Activated CD4-positive, alpha-beta T cell treated with anti-CD3 and anti-CD28 coated beads, Interleukin-2, amount 10 ng/mL, durations not matched to agents 7 days and 5 days (primary cell): ENCODE measurements around the gene NLRP9. TPM values are rescaled to one million over a fixed set of nuclear protein-coding genes. Genes with fewer than 3 reads are reported as not detected.

ENCODE experiments used
- CTCF ChIA-PET: fragments of 350-600 bp; sonication (Branson Sonifier 250); formaldehyde crosslinking; loops from one replicate; lab custom pipeline; 2021; ENCODE audit warnings: antibody characterized with exemption; lab: Charles Lee
- POLR2A ChIA-PET: fragments of 350-600 bp; sonication (Branson Sonifier 250); formaldehyde crosslinking; loops from one replicate; lab custom pipeline; 2021; ENCODE audit warnings: antibody characterized with exemption; lab: Charles Lee
- DNase-seq: peaks from one replicate; pipeline ENCODE4 v3.0.0-alpha.2; 2020
- H3K27ac Mint-ChIP-seq: one replicate; pipeline ENCODE4 v1.8.0; 2021; ENCODE audit warnings: mild to moderate bottlenecking, moderate library complexity, mixed read lengths
- H3K27me3 Mint-ChIP-seq: one replicate; pipeline ENCODE4 v1.8.0; 2021; ENCODE audit warnings: mixed read lengths
- H3K36me3 Mint-ChIP-seq: one replicate; pipeline ENCODE4 v1.8.0; 2021; ENCODE audit warnings: low read depth, mixed read lengths
- H3K4me1 Mint-ChIP-seq: one replicate; pipeline ENCODE4 v1.8.0; 2021; ENCODE audit warnings: mixed read lengths
- H3K4me3 Mint-ChIP-seq: one replicate; pipeline ENCODE4 v1.8.0; 2021; ENCODE audit warnings: mild to moderate bottlenecking, moderate library complexity, mixed read lengths
- H3K9me3 Mint-ChIP-seq: one replicate; pipeline ENCODE4 v1.8.0; 2021; ENCODE audit warnings: mixed read lengths
- total RNA-seq, 2 experiments: library from RNA; stranded (reverse); gene quantifications; one replicate each; pipeline ENCODE4 v1.2.3, GENCODE V29; 2021

Gene NLRP9
- total RNA-seq, 2 experiments from 2014 or later: not detected

DNA sequence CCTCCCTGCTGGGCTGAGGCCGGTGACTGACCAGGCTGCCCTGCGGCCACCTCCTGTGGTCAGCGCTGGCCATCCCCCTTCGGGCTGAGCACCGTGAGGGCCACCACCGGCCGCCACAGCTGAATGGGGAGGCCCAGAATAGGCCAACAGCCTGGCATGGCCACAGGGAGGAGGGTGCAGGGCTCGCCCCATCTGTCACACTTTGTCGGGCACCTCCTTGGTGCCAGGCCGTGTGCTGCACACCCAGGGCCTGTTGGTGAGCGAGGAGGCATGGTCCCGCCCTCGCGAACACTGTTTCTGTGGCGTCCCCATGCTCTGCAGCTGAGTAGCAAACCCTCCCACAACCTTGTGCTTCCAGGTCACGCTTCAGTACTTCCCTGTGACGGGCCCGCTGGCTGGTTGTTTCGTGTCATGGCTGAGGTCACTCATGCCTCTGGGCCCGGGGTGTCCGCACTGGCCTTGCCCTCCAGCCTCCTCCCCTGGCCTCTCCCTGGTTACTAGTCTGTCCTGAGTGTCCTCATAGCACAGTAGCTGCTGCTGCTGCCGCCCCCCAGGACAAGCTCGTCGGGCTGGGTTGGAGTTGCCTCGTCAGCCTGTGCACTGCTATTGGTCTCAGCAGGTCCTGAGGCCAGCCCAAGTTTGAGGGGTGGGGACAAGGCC, 48.0 kb downstream of the NLRP9 start:
- H3K36me3 Mint-ChIP-seq: peaks cover 20% of the 10 kb centered on the region
- H3K4me3 Mint-ChIP-seq: no peak overlapping the region
- DNase-seq: no peak

DNA sequence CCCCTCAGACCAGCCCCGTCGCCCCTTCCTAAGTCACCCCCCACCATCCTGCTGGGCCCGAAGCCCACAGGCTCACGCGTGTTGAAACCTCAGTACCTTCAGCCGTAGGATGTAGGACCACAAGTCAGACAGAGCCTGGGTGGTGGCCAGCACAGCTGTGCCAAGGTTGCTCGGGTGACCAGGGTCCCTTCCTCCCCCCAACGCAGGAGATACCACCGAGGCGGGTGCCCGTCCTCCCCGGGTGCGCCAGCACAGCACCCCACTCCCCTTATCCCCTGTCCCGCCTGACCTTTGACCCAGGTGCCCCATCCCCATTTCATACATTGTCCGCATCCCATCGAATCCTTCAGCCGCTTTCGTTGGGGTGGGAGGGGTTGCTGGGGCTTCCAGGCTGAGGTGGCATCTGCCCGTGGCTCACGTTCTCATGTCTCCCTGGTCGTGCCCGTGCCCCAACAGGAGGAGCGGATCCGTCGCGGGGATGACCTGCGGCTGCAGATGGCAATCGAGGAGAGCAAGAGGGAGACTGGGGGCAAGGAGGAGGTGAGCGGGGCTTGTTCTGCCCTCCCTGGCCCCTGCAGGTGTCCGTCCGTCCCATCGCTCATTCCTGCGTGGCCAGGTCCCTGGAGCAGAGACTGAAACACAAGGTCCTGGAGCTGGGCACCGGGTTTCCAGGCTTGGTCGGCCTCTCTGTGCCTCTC, 48.6 kb downstream of the NLRP9 start:
- Mint-ChIP-seq H3K27ac (no peak overlapping the region), H3K27me3 (no peaks in the 10 kb centered on the region), H3K36me3 (peaks cover 20% of the 10 kb centered on the region), H3K4me3 (no peak overlapping the region), H3K4me1 (peaks cover 3% of the 10 kb centered on the region), H3K9me3 (no peaks in the 10 kb centered on the region)
- no peak for DNase-seq
- ChIA-PET POLR2A (no interaction called here), CTCF (no interaction called here)

More for the DNA sequence above, 48.0 kb downstream of the NLRP9 start:
- H3K4me1 Mint-ChIP-seq: peaks cover 3% of the 10 kb centered on the region
- no peak overlapping the region for H3K27ac Mint-ChIP-seq
- H3K9me3 Mint-ChIP-seq: no peaks in the 10 kb centered on the region
- H3K27me3 Mint-ChIP-seq: no peaks in the 10 kb centered on the region
- ChIA-PET POLR2A (no interaction called here), CTCF (interaction anchor here (0.6 to 1.3 kb wide), 2 partner anchors 173 to 1243 kb away, joined by 3 read pairs; no protein-coding TSS in a partner anchor)

DNA sequence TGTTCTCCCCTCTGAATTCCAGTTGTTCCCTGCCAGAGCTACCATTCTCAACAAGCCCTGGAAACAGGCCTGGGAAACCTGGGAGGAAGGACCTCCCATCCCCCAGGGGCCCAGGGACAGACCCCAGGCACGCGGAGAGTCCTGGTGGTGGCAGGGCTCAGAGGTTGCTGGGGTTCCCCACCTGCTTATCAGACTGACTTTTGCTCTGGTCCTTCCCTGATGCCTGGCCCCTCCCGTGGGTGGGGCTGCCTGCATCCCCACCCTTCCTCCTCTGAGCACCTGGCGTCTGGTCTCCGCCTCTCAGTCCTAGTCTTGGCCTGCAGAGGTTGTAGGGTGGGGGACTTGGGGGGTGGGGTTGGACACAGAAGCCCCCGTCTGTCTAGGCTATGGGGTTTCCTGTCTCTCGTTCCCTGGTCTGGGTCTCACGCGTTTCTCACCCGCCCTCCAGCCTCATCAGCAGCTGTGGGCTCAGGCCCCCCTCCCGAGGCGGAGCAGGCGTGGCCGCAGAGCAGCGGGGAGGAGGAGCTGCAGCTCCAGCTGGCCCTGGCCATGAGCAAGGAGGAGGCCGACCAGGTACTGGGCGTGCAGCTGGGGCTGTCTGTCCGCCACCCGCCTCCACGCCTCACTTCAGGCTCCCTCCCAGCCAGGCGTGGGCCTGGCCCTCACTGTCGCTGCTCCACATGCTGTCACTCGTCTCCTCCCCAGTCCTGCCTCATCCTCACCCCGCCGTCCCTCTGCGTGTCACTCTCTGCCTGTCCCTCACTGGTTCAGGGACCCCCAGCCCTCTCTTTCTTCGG, 49.6 kb downstream of the NLRP9 start:
- CTCF ChIA-PET: no interaction called here
- peaks cover 17% of the 10 kb centered on the region for H3K36me3 Mint-ChIP-seq
- H3K4me1 Mint-ChIP-seq: peaks cover 3% of the 10 kb centered on the region
- no peak for DNase-seq
- no peaks in the 10 kb centered on the region for H3K27me3 Mint-ChIP-seq
- no peak overlapping the region for H3K4me3 Mint-ChIP-seq
- no peaks in the 10 kb centered on the region for H3K9me3 Mint-ChIP-seq
- POLR2A ChIA-PET: no interaction called here
- H3K27ac Mint-ChIP-seq: peak overlapping the region; percentile 41

DNA sequence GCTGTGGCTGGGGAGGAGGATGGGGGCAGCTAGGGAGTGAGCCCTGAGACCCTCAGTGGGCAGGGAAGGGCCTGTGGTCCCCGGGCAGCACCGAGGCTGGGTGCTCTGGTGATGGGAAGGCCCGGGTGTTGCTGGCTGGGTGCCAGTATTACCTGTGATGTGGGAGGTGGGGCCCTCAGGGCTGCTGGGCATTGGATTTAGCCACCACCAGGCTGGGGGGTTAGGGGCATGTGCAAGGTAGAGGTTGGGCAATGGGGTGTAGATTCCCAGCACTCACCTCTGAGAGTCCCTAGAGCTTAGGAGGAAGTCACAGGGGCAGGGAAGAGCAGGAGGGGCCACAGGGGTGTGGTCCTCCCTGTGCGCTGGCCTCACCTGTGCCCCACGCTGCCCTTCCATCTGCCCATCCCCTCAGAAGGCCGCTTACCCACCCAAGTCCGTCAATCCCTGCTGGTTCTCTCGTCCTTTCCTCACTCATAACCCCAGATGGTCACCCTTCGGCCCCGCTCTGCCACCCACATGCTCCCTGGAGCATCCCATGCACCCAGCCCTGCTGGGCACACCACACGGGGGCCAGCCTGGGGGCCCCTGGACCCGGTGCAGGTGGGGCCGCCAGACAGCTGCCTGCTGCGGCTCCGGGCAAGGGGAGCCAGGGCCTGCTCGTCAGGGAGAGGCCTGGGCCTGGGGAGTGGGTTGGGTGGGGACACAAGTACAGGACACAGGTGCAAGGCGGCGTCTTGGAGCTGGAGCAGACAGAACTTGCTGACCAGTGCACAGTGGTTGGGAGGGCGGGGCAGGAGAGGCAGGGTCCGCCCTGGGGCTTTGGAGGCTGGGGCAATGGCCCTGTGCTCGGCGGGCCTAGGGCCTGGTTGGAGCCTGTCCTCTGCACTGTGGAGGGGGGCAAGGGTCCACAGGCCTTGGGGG, 50.7 kb downstream of the NLRP9 start:
- H3K27ac Mint-ChIP-seq: peak overlapping the region; percentile 36
- no peak overlapping the region for H3K4me3 Mint-ChIP-seq
- no peaks in the 10 kb centered on the region for H3K27me3 Mint-ChIP-seq
- peaks cover 3% of the 10 kb centered on the region for H3K4me1 Mint-ChIP-seq
- ChIA-PET POLR2A (no interaction called here), CTCF (no interaction called here)
- H3K9me3 Mint-ChIP-seq: no peaks in the 10 kb centered on the region
- H3K36me3 Mint-ChIP-seq: peaks cover 15% of the 10 kb centered on the region
- DNase-seq: no peak

DNA sequence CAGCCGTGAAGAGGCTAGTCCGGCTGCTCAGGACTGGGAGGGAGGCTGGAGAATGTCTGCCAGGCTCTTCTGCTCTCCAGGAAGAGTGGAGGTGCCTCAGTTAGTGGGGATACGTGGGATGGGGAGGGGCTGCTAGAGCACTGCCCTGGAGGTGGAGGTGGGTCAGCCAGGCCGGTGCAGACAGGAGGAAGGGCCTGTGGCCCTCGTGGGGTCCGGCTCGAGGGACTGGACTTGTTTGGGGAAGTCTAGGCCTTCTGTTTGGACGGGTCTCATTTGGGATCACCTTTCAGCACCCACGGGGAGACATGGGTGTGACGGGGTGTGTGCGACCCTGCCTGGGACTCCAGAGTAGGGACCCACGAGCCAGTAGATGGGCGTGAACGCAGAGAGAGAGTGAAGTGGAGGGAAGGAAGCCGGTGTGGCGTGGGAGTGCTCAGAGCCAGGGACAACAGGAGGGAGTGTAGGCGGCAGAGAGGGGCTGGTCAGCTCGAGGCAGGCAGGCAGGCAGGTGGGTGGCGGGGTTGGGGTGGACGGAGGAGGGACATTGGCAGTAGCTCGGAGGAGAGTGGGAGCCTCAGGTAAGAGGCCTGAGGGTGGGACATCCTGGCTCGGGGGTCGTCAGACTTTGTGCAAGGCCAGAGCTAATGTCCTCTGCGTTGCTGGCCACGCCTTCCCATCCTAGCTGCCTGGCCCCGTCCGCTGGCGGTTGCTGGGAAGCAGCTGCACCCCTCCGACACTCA, 51.7 kb downstream of the NLRP9 start:
- no peak for DNase-seq
- Mint-ChIP-seq H3K27me3 (no peaks in the 10 kb centered on the region), H3K27ac (no peak overlapping the region), H3K4me1 (peaks cover 3% of the 10 kb centered on the region), H3K4me3 (no peak overlapping the region), H3K36me3 (peaks cover 15% of the 10 kb centered on the region), H3K9me3 (no peaks in the 10 kb centered on the region)
- ChIA-PET POLR2A (no interaction called here), CTCF (no interaction called here)

DNA sequence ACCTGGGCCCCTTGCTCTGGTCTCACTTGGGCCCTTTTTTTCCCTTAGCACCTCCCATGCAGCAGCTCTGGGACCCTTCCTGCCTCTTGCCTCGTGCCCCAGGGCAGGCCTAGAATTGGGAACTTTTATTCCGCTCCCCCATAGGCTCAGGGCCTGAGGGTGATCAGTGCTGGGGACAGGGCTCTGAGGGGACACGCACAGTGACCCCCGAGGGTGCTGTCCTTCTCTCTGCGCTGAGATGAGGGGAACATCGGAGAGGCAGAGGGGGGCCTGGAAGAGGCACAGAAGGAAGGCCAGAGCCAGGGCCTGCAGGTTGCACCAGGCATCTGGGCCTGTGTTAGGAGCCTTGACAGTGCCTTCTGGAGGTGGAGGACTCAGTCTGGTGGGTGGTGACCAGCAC, 52.4 kb downstream of the NLRP9 start:
- CTCF ChIA-PET: interaction anchor here (0.6 kb wide), 1 partner anchor 87 kb away, joined by 3 read pairs; the partner anchor contains the start of gene FIZ1
- no peaks in the 10 kb centered on the region for H3K9me3 Mint-ChIP-seq
- POLR2A ChIA-PET: no interaction called here
- no peak overlapping the region for H3K4me3 Mint-ChIP-seq
- no peak for DNase-seq
- H3K36me3 Mint-ChIP-seq: peaks cover 15% of the 10 kb centered on the region
- H3K27me3 Mint-ChIP-seq: no peaks in the 10 kb centered on the region
- no peak overlapping the region for H3K27ac Mint-ChIP-seq
- peaks cover 3% of the 10 kb centered on the region for H3K4me1 Mint-ChIP-seq

DNA sequence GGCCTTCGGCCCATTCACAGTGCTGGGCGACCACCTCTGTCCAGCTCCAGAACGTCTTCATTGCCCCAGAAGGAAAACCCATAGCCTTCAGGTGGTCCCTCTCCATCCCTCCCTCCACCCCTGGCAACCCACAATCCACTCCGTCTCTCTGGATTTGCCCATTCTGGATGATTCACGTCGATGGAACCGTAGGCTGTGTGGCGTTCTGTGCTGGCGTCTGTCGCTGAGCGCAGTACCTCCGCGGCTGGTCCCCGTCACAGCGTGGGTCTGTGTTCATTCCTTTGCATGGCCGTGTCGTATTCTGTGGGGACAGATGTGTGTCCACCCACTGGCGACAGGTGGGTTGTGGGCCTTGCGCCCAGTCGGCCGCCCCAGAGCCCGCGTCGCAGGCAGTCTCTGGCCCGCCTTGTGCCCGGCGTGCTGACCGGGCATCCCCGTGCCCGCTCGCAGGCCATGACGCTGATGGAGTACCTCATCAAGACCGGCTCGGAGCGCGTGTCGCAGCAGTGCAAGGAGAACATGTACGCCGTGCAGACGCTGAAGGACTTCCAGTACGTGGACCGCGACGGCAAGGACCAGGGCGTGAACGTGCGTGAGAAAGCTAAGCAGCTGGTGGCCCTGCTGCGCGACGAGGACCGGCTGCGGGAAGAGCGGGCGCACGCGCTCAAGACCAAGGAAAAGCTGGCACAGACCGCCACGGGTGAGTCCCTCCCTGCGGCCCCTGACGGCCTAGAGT, 53.1 kb downstream of the NLRP9 start:
- Mint-ChIP-seq H3K9me3 (no peaks in the 10 kb centered on the region), H3K27me3 (no peaks in the 10 kb centered on the region), H3K4me3 (no peak overlapping the region), H3K4me1 (peaks cover 3% of the 10 kb centered on the region), H3K36me3 (peaks cover 12% of the 10 kb centered on the region), H3K27ac (no peak overlapping the region)
- ChIA-PET CTCF (interaction anchor here (0.6 kb wide), 1 partner anchor 86 kb away, joined by 3 read pairs; the partner anchor contains the start of gene FIZ1), POLR2A (no interaction called here)
- DNase-seq: no peak

DNA sequence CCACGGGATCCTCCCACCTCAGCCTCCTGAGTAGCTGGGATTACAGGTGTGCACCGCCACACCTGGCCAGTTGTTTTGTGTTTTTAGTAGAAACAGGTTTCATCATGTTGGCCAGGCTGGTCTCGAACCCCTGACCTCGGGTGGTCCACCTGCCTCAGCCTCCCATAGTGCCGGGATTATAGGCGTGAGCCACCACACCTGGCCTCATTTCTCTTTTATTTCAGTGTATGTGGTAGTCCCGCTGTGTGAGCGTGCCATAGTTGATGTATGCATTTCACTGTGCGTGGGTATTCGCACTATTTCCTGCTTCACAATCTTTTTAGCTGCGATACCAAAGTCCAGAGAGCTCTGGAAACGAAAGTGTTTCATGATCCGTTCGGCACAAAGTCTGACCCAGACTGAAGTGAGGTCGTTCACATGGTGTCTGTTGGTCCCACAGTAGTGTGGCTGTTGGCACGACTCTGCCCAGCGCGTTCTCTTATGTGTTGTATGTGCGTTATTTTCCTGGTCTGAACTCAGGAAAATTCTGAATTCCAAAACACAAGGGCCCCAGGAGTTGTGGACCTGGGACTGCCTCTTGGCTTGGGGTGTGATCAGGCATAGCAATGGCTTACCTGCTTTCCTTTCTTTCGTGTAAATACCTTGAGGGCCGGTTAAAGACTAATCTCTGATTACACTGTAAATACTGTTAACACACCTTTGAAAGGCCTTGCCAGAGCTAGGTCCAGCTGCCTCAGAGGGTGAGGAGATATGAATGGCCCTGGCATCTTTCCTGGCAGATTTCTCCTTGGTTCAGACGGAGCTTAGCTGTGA, 54.5 kb downstream of the NLRP9 start:
- H3K4me3 Mint-ChIP-seq: no peak overlapping the region
- H3K4me1 Mint-ChIP-seq: peaks cover 15% of the 10 kb centered on the region
- DNase-seq: no peak
- no peak overlapping the region for H3K27ac Mint-ChIP-seq
- ChIA-PET CTCF (no interaction called here), POLR2A (interaction anchor here (1.1 kb wide), 1 partner anchor 413 kb away, joined by 4 read pairs; no protein-coding TSS in a partner anchor)
- H3K9me3 Mint-ChIP-seq: no peaks in the 10 kb centered on the region
- H3K36me3 Mint-ChIP-seq: peaks cover 12% of the 10 kb centered on the region
- H3K27me3 Mint-ChIP-seq: no peaks in the 10 kb centered on the region

DNA sequence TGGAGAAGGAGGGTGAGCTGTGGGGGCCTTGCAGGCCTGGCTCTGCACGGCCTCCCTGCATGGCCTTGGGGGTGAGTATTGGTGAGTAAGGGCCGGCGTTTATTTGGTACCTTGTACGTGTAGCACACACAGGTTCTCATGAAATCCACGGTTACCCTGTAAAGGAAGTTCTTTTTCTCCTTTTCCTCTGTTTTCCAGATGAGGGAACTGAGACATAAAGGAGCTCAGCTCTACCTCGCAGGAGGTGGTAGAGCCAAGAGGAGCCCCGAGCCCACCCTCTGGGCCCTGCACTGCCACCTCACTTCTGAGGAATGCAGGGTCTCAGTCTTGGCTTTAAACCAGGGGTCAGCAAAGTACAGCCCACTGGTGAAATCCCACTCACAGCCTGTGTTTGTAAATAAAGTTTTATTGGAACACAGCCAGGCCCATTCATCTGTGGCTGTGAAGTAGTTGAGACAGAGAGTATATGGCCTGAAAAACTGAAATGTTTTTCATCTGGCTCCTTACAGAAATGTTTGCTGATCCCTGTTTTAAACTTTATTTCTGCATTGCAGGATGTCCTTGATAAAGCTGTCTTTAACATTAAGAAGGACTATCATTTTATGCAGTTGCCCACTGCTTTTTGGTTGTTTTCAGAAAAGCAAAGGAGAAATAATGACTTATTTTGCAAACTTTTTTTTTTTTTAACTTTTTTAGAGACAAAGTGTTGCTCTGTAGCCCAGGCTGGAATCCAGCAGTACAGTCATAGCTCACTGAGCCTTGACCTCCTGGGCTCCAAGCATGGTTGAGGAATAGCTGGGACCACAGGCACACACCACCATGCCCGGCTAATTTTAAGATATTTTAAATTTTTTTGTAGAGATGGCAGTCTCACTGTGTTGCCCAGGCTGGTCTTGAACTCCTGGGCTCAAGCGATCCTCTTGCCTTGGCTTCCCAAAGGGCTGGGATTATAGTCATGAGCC, 56.8 kb downstream of the NLRP9 start:
- CTCF ChIA-PET: interaction anchor here (1.2 kb wide), 2 partner anchors 10 to 27 kb away, joined by 3 to 4 read pairs; no protein-coding TSS in a partner anchor

More for the DNA sequence above, 56.8 kb downstream of the NLRP9 start:
- H3K36me3 Mint-ChIP-seq: peaks cover 27% of the 10 kb centered on the region
- no peaks in the 10 kb centered on the region for H3K27me3 Mint-ChIP-seq
- no peak for DNase-seq
- H3K27ac Mint-ChIP-seq: no peak overlapping the region
- no peak overlapping the region for H3K4me3 Mint-ChIP-seq
- POLR2A ChIA-PET: no interaction called here
- H3K9me3 Mint-ChIP-seq: no peaks in the 10 kb centered on the region
- peaks cover 31% of the 10 kb centered on the region for H3K4me1 Mint-ChIP-seq
